Activated T-helper 9 cell treated with anti-CD3 and anti-CD28 coated beads, Interleukin-2, amount 50 U/mL, for 16 hours (primary cell): ENCODE measurements around the gene LIG1.

Experiments
- DNase-seq: peaks from one replicate; pipeline ENCODE4 v3.0.0-alpha.2; 2020; ENCODE audit warnings: low read depth

LIG1 gene

DNA sequence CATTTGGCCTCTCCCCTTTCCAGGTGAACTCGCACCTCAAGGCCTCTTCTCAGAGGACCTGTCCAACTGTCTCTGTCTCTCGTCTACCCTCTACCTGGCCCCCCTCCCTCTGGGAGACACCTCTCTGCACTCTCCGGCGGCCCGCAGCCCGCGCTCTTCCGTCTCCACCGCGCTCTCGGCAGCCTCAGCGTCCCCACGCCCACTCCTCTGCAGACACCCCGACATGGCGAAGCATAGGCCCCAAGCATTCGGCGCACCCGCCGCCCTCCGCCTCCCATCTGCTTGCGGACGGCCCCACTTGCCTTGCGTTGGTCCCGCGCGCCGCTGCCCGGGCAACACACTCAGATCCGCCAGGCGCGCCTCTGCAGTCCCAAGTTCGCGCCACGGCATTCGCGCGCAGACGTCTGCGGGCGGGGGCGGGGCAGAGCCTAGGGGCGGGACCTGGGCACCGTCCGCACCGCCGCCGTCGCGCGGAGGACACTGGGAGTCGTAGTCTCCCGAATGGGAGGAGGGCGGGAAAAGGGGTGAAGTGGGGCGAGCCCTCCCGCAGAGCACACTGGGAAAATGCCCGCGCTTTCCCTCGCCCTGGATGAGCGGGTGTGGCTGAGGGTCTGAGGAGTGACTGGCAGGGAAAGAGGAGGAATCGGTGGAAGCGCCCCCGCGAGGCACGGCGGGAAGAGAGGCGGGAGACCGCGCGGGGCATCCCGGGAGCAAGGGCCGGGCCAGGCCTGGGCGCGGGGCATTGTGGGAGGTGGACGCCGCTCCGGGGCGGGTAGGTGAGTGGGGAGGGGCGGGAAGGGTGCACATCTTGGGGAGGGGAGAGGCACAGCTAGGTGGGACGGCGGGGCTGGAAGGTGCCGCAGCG is at the start of gene LIG1, which contains the start of gene ZSWIM9:
Gene LIG1 (minus strand): TSS at position 406 of the 865 bp plus-strand sequence. CDS start 4,778 bp downstream, outside the sequence.
Gene ZSWIM9 (plus strand): TSS at position 742 of the 865 bp plus-strand sequence. CDS start 1,123 bp downstream, outside the sequence.
- peak; percentile 87 for DNase-seq

DNA sequence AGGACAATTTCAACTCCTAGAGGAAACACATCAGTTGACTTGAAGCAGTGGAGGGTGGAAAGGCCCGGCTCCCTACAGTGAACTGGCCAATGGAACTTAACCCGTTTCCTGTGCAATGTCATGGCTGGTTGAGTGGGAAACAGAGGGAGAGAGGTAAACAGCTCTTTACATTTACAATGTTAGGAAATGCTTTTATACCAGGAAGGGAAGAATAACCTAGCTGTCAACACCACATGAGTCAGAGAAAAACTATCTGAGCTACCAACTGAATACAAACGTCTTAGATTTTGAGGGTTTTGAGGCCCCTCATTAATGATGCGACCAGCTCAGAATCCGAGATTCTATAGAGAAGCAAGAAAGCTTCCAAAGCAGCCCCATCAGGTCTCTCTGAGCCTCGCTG is 48.9 kb upstream of the LIG1 start:
- no peak for DNase-seq

DNA sequence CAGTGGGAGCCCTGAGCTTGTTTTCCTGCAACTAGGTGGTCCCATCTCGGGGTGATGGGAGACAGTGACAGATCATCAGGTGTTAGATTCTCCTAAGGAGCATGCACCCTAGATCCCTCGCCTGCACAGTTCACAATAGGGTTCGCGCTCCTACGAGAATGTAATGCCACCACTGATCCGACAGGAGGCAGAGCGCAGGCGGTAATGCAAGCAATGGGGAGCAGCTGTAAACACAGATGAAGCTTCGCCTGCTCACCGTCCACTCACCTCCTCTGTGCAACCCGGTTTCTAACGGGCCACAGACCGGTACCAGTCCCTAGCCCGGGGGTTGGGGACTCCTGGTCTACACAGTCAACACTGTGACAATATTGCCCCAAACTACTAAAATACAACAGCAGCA is 46.8 kb upstream of the LIG1 start:
- DNase-seq, result no peak

DNA sequence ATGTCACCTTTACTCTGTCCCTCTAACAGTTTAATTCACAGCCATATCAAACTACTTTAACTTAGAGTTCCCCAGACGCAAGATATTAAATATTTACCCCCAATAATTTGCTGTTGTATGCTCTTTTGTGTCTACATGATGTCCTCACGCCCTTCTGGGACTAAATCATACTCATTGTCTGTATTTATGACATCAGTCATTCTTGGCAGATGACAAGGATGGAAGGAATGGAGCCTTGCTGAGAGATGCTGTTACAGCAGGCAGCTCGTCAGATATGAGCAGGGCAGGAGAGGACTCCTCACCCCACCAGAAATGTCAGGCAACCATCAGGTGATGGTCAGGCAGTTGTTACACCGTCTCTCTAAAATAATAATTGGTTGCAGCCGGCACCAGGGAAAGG is 43.8 kb upstream of the LIG1 start:
- no peak for DNase-seq

DNA sequence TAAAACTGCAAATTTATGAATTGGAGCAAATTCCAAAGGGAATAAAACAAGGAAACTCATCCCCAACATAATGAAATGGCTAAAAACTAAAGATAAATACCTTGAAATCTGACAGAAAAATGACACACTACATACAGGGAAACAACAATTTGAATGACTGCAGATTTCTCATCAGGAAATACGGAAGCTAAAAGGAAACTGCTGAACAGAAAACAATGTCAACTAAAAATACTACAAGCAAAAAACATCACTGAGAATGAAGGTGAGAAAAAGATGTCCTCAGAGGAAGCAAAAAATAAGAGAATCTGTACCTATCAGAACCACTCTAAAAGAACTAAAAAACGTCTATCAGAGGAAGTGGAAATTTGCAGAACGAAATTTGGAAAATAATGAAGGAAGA is 39.9 kb upstream of the LIG1 start:
- no peak for DNase-seq

DNA sequence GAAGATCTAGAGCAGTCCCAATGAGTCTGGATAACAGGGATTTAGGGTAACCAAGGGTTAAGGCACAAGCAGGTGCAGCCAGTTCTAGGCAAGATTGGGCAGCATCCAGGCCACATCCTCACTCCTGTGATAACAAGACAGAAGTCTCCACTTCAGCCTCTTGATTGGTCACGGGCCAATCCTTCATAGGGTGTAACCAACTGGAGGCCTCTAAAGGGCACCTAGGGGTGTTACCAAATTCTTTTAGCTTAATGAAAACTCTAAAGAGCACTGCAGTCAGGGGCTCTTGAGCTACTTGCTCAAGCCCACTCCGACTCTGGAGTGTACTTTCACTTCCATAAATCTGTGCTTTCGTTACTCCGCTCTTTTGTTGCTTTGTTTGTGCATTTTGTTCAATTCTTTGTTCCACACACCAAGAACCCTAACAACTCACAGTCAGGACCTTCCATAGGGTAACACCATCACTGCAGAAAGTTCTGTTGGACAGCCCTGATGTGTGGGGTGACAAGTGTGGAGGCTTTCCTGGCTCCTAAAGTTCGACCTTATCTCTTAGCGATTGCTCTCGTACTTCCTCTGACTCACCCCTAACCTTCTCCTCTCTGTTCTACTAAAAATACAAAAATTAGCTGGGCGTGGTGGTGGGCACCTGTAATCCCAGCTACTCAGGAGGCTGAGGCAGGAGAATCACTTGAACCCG is 36.4 kb upstream of the LIG1 start:
- DNase-seq, result no peak

DNA sequence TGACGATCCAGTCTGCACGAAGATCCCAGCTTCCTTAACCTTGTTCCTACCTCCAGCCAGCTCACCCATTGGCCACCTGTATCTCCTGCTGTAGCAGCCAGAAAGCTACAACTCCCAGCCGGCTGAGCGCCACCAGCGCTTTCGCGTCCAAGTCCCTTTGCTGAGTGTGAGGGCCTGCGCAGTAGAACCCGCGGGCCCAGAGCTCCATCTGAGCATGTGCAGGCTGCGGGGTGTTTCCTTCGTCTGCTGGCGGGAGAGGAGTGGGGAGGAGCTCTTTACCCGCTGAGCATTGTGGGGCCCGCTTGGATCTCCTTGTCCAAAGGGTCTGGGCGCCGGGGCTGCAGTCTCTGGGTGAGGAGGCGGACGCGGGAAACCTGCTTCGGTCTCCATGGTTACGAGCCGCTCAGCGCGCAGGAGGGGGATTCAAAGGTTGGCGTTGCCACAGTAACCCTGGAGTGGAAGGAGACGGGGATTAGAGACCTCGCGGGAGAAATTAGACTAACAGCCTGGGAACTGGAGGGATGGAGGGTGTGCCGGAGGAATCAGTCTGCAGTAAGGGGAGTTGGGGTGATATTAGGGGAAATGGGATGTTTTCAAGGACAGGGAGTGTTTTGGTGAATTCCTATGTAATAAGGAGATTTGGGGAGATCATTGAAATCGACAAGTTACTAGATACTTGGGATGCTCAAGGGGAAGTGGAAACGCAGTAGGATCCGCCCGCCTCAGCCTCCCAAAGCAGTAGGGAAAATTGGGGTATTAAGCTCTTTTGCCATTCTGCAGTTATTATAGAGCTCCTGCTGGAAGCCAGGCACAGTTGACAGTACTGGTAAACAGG is 33.9 kb upstream of the LIG1 start:
- DNase-seq, result peak; percentile 86

DNA sequence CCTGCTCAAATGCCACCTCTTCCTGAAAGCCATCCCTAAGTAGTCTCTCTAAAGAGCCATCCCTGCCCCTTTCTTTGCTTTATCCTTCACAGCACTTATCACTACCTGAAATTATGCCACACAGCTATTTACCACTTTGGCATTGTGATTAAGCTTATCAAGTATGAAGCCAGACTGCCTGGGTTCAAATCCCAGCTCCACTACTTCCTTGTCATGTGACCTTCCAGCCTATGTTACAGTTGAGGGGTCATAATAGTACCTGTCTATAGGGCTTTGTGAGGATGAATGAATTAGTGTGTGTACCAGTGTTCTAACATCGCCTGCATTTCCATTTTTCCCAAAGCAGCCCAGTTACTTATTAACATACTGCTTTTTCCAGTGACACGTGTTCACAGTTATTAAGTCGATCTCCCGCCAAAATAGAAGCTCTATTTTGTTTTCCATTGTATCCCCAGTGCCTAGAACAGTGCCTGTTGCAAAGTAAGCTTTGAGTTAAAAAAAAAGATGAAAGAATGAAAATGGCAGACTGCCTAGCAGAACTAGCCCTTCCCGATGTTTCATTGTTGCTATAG is 33.2 kb upstream of the LIG1 start:
- DNase-seq, result no peak

DNA sequence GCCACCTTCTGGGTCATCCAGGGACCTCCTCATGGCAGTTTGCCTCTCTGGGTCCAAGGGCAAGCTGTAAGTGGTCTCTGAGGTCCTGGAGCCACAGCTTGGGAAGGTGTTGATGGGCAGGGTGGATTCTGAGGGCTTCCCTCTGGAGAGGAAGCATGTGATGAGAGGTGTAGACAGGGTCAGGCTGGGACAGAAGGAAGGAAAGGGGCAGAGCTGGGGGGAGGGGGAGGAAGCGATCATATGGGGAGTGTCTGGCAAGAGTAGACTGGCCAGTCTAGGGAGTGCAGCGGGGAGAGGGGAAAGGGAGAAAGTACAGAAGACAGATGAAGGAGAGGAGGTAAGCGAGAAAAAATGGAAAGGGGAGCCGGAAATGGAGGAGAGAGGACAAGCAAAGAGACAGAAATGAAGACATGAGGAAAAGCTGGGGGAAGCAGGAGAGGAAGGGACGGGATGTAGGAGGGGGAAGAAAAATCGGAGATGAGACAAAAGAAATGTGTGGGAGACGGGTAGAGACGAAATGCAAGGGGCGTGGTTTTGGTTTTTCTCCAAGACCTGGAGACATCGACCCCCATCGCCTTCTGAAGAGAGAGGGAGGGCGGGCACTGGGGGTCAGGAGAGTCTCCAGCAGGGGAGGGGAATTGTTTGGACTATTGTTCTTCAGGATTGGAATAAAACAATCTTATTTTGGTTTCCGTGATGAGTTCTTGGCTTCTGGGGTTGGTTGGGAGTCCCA is 27.0 kb upstream of the LIG1 start:
- no peak for DNase-seq

DNA sequence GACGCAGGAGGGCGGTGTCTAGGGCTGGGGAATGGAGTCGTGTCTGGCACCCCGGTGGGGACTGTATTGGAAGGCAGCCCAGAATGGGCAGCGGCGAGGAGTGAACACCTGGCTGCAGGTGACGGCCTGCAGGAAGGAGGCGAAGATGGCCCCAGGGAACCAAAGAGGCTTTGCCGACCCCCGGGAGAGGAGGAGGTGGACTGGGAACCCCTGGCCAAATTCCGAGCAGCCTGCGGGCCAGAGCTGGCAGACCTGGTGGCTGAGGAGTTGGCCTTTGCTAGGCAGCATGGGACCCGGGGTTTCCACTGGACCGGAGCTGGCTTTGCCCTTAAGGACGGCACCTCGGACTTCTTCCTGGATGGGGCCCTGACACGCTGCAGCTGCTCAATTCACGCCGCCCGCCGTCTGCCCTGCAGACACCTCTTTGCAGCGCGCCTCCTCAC is 26.2 kb upstream of the LIG1 start:
- DNase-seq, result no peak

DNA sequence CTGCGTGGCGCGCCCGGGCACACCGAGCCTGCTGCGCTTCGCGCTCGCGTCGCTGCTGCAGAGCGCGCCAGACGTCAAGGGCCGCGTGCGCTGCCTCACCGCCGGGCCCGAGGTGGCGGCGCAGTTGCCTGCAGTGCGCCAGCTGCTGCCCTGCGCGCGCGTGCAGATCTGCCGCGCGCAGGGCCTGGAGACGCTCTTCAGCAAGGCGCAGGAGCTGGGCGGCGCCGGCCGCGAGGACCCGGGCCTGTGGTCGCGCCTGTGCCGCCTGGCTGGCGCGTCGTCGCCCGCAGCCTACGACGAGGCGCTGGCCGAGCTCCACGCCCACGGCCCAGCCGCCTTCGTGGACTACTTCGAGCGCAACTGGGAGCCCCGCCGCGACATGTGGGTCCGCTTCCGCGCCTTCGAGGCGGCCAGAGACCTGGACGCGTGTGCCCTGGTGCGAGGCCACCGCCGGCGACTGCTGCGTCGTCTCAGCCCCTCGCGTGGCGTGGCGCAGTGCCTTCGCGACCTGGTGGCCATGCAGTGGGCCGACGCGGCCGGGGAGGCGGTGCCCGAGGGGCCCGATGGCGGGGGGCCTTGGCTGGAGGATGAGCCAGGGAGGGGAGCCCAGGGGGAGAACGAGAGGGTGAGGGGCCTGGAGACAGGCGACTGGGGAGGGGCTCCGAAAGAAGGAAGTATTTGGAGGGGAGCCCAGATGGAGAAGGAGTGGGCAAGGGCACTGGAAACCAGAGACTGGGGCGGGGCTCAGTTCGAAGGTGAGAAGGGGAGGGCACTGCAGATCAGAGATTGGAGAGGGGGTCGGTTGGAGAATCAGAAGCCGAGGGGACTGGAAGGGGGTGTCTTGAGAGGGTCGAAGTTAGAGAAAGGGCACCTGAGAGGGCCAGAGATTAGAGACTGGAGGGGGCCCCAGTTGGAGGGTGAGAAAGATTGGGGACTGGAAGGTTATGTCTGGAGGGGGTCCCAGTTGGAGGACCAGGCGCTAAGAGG is 25.0 kb upstream of the LIG1 start:
- DNase-seq, result no peak

DNA sequence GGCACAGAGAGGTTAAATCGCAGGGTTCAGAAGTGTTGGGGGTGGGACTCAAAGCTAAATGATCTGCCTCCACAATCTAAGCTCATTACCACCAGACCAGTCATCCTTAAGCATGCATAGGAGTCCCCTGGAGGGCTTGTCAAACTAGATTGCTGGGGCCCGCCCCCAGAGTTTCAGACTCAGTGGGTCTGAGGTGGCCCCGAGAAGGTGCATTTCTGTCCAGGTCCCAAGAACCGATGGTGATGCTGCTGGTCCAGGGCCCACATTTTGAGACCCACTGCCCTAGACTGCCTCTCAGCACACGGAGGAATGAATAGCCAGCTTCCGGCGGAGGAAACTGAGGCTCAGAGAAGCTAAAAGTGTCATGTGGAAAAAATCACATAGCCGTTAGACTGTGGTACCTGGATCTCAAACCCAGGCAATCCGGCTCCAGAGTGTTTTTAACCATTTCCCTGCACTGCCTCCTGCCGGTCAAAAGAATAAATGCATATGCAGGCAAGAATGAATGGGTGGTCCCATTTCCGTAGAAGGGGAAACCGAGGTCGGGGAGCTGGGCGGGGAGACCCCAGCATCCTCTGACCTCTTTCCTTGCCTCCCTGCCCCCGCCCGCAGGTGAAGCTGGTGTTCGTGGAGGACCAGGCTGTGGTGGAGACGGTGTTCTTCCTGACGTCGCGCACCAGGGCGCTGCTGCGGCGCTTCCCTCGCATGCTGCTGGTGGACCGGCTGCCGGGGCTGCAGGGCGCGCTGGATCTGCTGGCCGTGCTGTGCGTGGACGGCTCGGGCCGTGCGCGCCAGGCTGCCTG is 24.1 kb upstream of the LIG1 start:
- DNase-seq, result no peak

DNA sequence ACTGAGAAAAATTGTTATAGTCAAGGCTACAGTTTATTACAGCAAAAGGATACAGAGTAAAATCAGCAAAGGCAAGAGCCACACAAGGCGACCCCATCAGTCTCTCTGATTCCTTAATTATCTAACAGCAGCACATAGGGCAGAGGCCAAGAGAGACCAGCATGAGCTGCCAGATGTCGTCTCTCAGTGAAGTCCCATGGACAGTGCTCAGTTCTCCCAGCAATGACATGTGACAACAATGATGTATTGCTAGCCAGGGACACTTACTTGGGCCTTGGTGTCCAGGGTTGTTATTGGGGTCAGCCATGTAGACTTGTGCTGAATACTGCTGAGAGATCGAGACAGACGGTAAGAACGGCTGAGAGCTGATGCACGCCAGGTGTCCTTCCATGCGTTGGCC is 22.6 kb upstream of the LIG1 start:
- no peak for DNase-seq

DNA sequence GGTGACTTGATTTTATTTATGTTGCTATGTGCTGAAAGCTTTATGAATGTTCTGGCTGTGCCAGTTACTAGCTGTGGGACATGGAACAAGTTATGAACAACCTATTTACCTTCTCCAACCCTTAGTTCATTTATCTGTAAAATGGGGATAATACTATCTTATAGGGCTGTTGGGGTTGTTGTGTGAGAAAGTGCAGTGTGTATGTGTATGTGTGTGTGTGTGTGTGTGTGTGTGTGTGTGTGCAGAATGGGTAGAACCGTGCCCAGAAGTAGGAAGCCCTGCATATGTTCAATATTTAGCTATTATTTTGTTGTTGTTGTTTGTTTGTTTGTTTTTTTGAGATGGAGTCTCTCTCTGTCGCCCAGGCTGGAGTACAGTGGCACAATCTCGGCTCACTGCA is 20.7 kb upstream of the LIG1 start:
- no peak for DNase-seq

DNA sequence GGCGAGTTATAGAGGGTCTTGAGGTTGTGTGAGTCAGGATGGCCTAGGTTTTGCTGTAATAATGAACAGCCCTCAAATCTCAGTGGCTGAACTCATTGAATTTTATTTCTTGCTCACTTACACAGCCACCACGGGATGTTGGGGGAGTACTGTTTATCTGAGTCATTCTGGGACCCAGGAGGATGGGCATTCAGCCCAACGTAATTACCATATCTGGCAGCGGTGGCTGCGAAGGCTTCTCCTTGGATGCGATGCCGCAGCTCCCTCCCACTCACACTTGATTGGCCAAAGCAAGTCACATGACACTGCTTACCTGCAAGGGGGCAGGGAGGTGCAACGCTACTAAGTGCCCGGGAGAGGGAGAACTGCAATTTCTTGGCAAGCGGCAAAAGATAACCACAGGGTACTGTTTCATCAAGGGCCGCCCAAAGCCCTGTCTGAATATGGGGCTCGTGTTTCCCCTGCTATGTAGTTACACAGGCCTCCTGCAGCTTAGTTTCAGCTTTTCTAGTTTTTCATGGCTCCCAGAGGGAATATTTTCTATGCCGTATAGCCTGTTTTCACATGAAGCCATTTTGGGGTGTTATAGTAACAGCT is 20.2 kb upstream of the LIG1 start:
- peak; percentile 57 for DNase-seq

DNA sequence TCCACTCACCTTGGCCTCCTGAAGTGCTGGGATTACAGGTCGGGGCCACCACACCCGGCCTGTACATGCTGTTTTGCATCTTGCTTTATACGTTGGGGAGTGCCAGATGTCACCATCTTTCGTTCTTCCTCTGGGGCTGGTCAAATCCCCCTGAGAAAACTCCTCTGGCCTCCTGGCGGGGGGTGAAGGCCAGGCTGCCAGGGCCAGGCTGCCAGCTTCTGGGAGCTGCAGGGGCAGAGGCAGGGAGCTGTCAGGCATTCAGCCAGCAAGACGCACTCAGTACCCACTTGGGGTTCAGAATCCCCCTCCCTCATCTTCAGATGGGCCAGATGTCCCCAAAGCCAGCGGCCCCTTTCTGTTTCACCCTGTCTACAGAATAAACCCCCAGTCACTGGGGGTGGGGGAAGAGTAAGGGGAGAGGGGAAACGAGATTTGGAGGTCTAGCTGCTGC is 16.4 kb upstream of the LIG1 start:
- DNase-seq, result no peak

DNA sequence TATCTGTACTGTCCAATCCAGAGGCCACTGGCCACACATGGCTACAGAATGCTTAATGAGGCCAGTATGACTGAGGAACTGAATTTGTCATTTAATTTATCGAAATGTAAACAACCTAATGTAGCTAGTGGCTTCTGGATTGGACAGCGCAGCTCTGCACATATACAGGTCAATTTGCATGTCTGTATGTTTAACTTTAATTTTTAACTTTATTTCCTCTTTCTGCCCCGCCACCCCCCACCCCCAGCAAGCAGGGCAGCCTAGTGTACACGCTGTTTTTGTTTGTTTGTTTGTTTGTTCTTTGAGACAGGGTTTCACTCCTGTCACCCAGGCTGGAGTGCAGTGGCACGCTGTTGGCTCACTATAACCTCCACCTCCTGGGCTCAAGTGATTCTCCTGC is 15.9 kb upstream of the LIG1 start:
- DNase-seq, result no peak

DNA sequence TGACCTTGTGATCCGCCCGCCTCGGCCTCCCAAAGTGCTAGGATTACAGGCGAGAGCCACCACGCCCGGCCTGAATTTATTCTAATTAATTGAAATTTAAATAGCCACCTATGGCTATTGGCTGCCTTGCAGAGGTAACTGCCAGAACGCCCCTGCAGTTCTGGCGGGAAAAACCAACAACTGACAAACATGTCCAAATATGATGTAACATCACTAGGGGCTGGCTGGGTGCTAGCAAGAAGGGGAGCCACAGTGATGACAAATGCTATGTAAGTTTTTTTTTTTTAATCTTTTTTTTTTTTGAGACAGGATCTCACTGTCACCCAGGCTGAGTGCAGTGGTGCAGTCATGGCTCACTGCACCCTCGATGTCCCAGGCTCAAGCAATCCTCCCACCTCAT is 13.2 kb upstream of the LIG1 start:
- DNase-seq, result no peak

DNA sequence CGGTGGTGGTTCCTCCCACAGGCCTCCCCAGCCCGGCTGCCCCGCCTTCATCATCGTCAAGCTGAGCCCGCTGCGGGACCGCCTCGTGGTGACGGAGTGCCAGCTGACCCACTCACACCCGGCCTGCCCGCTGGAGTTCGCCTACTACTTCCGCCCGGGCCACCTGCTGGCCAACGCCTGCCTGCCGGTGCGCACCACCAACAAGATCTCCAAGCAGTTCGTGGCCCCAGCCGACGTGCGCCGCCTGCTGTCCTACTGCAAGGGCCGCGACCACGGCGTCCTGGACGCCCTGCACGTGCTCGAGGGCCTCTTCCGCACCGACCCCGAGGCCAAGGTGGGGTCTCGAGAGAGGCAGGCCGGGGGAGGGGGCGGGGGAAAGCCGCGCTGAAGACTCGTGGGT is 12.3 kb upstream of the LIG1 start:
- no peak for DNase-seq
